Right cardiac atrium (tissue), 5 donors: ENCODE results near the gene LIN37. TPM values are rescaled to one million over a fixed set of nuclear protein-coding genes. Genes with fewer than 3 reads are reported as not detected.

Experiments
- ATAC-seq, 2 donors: fragments of 200-7000 bp; cut with Tn5 transposase; one replicate each; pipeline versions ENCODE4 v1.8.0 to v1.9.1; 2020; ENCODE audit warnings: moderate library complexity in 2 of 2, mild to moderate bottlenecking in 1 of 2
- DNase-seq, 3 donors: peaks; one replicate each; pipeline ENCODE4 v3.0.0-alpha.2; 2020
- H3K27ac ChIP-seq: one replicate; pipeline ENCODE4 v1.5.1; 2013; ENCODE audit warnings: mild to moderate bottlenecking, low read length, control low read depth, moderate library complexity
- H3K27me3 ChIP-seq: one replicate; pipeline ENCODE4 v1.6.1; 2013; ENCODE audit not compliant: control insufficient read depth, insufficient read depth
- H3K4me1 ChIP-seq: one replicate; pipeline ENCODE4 v1.6.1; 2013; ENCODE audit warnings: low read length; ENCODE audit not compliant: control insufficient read depth, insufficient read depth
- H3K4me3 ChIP-seq: one replicate; pipeline ENCODE4 v1.5.1; 2013; ENCODE audit warnings: low read length, control low read depth
- H3K9me3 ChIP-seq: one replicate; pipeline ENCODE4 v1.6.1; 2013; ENCODE audit warnings: low read length; ENCODE audit not compliant: control insufficient read depth
- WGBS: extraction: QIAGEN DNeasy Blood & Tissue Kit; methylation state at CpG from one replicate; pipeline ENCODE4 v1.1.7; 2013; 5-methylcytosine and 5-hydroxymethylcytosine counted together
- intact Hi-C, 4 donors: fragments of 100-400 bp; cut with DNase I; formaldehyde crosslinking; loops; one replicate each; pipeline versions ENCODE4 v1.11.0 to v1.14.0; 2022 to 2023
- polyA plus RNA-seq: library from polyadenylated mRNA; stranded (reverse); fragments of 200-250 nt; gene quantifications from one replicate; pipeline ENCODE4 v1.2.3, GENCODE V29; 2013
- total RNA-seq, 4 donors: library from RNA; stranded (reverse); fragmentation: NEBNext Ultra II Directional; extraction: Animal tissue kit (Norgen Biotek cat#: 25700); gene quantifications; one replicate each; pipeline ENCODE4 v1.2.1, GENCODE V29; 2021
- donor health status: healthy with polysubstance abuse.
- donor health status: DM: no; HTN: yes; CAD: no.
- donor health status: DM: no; HTN: no; CAD: no.
- donor health status: DM: no; HTN: yes; CAD: no; lungs with severe emphysema.
- donor health status: DM: yes; HTN: yes; CAD: no.

The LIN37 gene
- total and polyA plus RNA-seq, 5 donors: 8.2 to 17.9 (median 10.8) TPM

DNA sequence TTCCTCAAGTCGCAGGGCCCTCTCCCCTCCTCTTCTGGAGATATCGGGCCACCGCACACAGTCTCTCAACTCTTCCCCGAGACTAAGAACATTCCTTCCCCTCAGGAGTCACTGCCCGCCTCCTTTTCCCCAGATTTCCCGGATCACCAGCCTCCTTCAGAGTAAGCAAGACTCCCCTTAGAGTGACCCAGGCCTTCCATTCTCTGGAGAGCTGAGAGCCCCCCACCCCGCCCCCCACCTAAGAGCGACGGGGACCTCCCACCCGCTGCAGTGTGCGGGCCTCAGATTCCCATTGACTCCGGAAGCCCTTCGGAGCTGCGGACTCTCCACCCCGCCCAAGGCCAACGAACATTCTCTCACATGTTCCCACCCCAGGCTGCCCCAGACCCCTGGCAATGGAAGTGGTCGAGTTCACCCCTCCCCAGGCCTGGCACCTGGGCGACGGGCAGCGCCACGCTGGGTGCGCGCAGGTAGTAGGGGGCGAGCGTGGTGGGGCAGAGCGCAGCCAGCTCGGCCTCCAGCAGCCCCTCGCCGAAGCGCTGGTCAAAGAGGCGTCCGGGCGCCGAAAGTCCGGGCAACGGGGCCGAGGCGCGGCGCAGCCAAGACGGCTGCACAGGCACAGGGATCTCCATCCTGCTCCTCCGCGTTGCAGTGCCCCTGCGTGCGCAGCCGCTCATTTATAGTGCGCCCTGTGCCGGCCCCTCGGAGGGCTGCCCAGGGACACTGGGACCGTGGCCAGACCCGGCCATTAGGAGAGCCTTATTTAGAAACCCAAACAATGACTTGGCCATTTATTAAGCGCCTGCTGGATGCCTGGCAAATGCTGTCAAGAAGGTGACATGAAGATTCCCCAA lies 8.2 kb downstream of the LIN37 start, which contains the start of gene HSPB6:
Gene HSPB6 (minus strand): TSS at position 653 of the 854 bp plus-strand sequence. CDS start 21 bp downstream, at position 632.
- peaks cover 2% of the 10 kb centered on the region for H3K4me1 ChIP-seq
- intact Hi-C loops: loop anchor here in 1 of 4 donors (10.0 kb wide), 1 partner anchor 178 kb away; the partner anchor contains the start of gene LRFN3
- H3K27ac ChIP-seq: peak within 1 kb of the TSS; percentile 97
- WGBS: 4% methylated on average over 52 of the region's 52 CpGs
- ATAC-seq (peak; percentile 29 to 41), DNase-seq (peak; percentile 87 to 93 (median 93))
- peak within 1 kb of the TSS; percentile 54 for H3K4me3 ChIP-seq
- no peaks in the 10 kb centered on the region for H3K9me3 ChIP-seq
- H3K27me3 ChIP-seq: no peaks in the 10 kb centered on the region

DNA sequence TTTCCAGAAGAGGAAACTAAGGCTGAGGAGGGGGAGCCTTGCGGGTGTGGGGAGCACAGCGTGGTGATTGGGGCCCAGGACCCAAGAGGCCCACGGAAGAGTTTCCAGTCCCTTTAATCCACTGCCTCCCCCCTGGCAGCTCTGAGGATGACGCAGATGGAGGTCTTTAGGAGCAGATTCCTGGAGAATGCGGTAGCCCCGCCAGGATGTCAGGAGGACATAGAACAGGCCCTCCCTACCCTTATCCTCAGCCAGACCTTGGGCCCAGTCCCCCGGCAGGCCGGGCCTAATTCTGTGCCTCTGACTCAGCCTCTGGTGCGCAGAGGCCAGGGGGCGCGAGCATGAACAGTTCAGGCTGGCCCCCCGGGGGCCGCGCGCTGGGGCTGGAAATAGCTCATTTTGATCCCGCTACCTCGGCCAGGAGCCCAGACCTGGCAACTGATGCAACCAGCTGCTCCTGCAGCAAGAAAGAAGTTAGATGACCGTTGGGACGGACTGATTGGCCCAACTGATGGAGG lies 8.9 kb downstream of the LIN37 start:
- peak overlapping the region; percentile 47 for H3K4me3 ChIP-seq
- no peaks in the 10 kb centered on the region for H3K27me3 ChIP-seq
- peaks cover 2% of the 10 kb centered on the region for H3K4me1 ChIP-seq
- intact Hi-C loops: loop anchor here in 1 of 4 donors (10.0 kb wide), 1 partner anchor 178 kb away; the partner anchor contains the start of gene LRFN3
- 2% methylated on average over 19 of the region's 19 CpGs for WGBS
- H3K27ac ChIP-seq: peak overlapping the region; percentile 97
- H3K9me3 ChIP-seq: no peaks in the 10 kb centered on the region
- DNase-seq (peak; percentile 95 to 96 (median 95)), ATAC-seq (peak; percentile 59 to 68)

DNA sequence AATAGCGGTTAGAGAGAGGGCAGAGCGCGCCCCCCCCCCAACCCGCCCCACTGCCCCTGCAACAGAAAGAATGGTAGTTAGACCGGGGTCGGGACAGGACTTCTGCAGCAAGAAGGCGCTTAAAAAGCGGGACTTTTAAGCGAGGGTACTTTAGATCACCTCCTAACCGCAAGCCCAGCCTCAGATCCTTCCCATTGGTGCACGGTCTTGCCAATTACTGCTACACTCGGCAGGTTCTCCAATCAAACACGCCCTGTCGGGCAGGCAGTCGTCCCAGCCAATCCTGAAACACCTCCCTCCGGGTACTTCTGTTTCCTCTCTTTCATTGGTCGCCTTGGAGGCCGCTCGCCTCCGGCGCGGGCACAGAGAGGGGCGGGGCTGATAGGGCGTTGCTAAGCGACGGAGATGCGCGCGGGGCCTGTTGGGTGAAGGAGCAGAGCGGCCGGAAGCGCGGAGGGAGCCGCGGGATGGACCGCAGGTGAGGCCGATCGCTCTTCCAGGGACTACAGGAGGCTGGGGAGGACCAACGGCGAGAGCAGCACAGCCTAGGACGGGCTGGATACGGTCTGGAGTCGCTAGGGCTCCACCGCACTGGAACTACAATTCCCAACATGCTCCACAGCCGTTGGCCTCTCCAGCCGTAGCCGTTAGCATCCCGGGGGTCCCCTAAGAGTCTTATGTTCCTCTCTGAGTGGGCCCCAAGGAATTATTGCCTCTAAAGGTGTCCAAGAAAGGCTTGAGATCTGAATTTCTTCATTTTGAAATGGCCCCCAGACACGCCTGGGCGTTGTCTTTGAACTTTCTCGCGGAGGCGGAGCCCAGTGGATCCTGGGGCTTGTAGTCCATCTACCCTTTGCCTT lies 9.6 kb downstream of the LIN37 start, which contains the start of gene PROSER3:
Gene PROSER3 (plus strand): TSS at position 428 of the 860 bp plus-strand sequence. CDS start 40 bp downstream, at position 468.
- intact Hi-C loops: loop anchor here in 1 of 4 donors (10.0 kb wide), 1 partner anchor 177 kb away; the partner anchor contains the start of gene LRFN3
- ATAC-seq (peak; percentile 87 to 88), DNase-seq (peak; percentile 97 to 99 (median 99))
- peak within 1 kb of the TSS; percentile 60 for H3K4me3 ChIP-seq
- WGBS: under 1% methylated on average over 53 of the region's 53 CpGs
- H3K27me3 ChIP-seq: no peaks in the 10 kb centered on the region
- H3K9me3 ChIP-seq: no peaks in the 10 kb centered on the region
- peaks cover 2% of the 10 kb centered on the region for H3K4me1 ChIP-seq
- H3K27ac ChIP-seq: peak within 1 kb of the TSS; percentile 97

DNA sequence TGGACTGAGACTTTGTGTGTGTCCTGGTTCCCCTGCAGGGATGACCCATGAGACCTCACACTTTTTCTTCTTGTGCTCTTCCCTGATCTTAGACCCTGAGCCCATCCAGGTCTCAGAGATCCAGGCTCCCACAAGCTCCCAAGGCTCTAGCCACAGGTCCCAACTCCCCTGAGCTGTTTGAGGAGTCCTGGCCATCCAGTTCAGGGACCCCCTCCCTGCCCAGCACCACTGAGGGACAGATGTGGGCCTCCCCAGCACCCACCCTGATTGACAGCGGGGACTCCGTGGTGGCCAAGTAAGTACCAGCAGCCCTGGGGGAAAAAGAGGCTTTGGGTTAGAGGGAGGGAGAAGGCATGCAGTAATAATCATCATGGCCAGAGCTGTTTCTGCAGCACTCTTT lies 11.3 kb downstream of the LIN37 start:
- Histone ChIP-seq H3K27ac (no peak overlapping the region), H3K4me1 (peaks cover 2% of the 10 kb centered on the region), H3K4me3 (no peak overlapping the region), H3K9me3 (no peaks in the 10 kb centered on the region), H3K27me3 (no peaks in the 10 kb centered on the region)
- DNase-seq: peak in 1 of 3 donors; percentile 37
- 90% methylated on average over 2 of the region's 2 CpGs for WGBS
- ATAC-seq: no peak
- intact Hi-C loops: loop anchor here in 1 of 4 donors (10.0 kb wide), 1 partner anchor 175 kb away; the partner anchor contains the start of gene LRFN3

DNA sequence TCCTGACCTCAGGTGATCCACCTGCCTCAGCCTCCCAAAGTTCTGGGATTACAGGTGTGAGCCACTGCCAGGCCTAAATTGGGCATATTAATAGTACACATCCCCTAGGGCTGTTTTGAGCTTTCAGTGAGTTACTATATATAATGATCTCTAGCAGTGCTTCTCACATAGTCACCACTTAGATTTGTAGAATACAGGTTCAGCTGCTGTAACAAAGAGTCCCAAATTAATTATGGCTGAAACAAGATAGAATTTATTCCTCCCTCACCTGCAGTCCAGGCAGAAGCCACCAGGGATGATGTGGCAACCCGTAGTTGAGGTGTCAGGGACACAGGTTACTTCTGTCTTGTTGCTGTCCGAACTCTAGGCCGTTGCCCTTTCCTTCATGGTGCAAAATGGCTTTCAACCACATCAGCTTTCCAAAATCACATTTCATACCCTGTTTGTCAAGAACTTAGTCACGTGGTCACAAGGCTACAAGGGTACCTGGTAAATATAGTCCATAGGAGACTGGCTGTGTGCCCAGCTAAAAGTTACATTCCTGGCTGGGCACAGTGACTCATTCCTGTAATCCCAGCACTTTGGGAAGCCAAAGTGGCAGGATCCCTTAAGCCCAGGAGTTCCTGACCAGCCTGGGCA lies 12.5 kb downstream of the LIN37 start:
- Histone ChIP-seq H3K4me3 (no peak overlapping the region), H3K9me3 (no peaks in the 10 kb centered on the region), H3K27me3 (no peaks in the 10 kb centered on the region), H3K4me1 (no peaks in the 10 kb centered on the region), H3K27ac (no peak overlapping the region)
- ATAC-seq (no peak), DNase-seq (no peak)
- 92% methylated on average over 4 of the region's 4 CpGs for WGBS
- intact Hi-C loops: no loop called here

DNA sequence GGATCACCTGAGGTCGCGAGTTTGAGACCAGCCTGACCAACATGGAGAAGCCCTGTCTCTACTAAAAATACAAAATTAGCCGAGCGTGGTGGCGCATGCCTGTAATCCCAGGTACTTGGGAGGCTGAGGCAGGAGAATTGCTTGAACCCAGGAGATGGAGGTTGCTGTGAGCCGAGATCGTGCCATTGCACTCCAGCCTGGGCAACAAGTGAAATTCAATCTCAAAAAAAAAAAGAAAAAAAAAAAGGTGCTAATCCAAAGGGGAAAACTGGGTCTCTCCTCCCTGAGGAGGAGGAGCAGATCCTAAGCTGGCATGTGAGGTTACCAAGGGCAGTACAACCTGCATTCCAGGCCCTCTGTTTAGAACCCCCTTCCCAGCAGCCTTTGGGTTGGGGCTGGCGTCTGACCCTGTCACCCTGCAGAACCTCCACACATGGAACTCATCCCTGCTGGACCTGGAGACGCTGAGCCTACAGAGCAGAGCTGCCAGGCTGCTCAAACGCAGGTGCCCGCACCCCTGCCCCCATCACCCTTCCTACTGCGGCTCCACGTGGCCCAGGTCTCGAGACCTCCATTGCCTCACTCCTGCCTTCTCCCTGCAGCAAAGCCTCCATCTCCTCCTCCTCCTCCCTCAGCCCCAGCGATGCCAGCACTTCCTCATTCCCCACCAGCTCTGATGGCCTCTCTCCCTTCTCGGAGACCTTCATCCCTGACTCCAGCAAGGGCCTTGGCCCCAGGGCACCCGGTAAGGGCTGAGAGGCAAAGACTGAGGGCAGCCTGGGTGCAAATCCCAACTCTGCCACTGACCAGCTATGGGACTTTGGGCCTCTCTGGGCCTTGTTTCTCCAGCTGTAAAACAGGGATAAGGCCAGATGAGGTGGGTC lies 16.3 kb downstream of the LIN37 start:
- Histone ChIP-seq H3K27me3 (no peaks in the 10 kb centered on the region), H3K27ac (no peak overlapping the region), H3K4me1 (no peaks in the 10 kb centered on the region), H3K4me3 (no peak overlapping the region), H3K9me3 (no peaks in the 10 kb centered on the region)
- DNase-seq (peak in 1 of 3 donors; percentile 27), ATAC-seq (no peak)
- intact Hi-C loops: no loop called here
- 93% methylated on average over 17 of the region's 17 CpGs for WGBS

DNA sequence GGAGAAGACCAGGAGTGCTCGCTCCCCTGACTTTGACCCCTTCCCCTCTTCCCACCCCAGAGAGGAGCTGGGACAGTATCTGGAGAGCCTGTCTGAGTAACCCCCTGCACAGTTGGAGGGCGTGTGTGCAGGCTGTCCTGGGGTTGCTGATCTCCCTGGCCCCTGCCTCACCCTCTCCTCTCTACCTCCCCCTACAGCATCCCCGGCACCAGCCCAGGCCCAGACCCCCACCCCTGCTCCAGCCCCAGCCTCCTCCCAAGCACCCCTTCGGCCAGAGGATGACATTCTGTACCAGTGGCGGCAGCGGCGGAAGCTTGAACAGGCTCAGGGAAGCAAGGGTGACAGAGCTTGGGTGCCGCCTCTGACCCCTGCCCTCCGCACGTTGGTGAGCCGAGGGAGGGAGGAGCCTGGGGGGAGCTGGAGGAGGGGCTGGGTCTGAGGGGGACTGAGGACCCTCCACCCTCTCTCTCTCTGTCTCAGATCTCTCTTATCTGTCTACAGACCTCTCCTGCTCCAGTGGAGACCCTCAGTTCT lies 18.3 kb downstream of the LIN37 start:
- DNase-seq (peak in 1 of 3 donors; percentile 42), ATAC-seq (peak in 1 of 2 donors; percentile 10)
- no peak overlapping the region for H3K4me3 ChIP-seq
- H3K9me3 ChIP-seq: no peaks in the 10 kb centered on the region
- H3K4me1 ChIP-seq: no peaks in the 10 kb centered on the region
- WGBS: 83% methylated on average over 11 of the region's 11 CpGs
- intact Hi-C loops: no loop called here
- no peak overlapping the region for H3K27ac ChIP-seq
- H3K27me3 ChIP-seq: no peaks in the 10 kb centered on the region

DNA sequence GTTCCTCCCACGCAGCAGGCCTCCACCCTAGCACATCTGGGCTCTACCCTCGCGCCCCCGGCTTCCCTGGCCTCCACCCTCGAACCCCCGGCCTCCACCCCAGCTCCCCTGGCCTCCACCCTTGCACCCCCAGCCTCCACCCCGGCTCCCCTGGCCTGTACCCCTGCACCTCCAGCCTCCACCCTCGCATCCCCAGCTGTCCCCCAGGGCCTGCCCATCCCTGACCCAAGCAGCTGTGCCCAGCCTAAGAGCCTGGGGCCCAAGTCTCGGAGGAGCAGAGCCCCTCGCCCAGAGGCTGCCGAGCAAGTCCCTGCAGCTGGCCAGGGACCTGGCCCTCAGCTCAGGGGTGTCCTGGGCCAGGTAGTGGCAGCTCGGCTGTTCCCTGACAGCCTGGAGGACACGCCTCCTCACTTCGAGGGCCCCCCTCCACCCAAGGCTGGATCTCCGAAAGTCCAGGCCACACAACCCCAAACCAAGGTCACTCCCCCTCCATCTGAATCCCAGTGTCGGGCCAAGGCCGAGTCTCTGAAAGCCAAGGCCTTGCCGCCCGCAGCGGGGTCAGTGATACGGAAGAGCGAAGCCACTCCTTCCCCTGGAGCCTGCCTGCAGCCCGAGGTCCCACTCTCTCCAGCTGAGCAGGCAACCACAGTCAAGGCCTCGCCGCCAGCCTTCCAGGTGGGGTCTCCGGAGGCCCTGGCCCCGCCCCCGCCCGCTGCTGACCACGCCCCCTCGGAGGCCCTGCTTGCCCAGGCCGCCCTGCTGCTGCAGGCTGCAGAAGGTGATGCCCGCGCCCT lies 19.1 kb downstream of the LIN37 start:
- Histone ChIP-seq H3K4me3 (no peak overlapping the region), H3K27me3 (no peaks in the 10 kb centered on the region), H3K9me3 (no peaks in the 10 kb centered on the region), H3K4me1 (no peaks in the 10 kb centered on the region), H3K27ac (no peak overlapping the region)
- ATAC-seq (peak; percentile 31 to 42), DNase-seq (peak in 1 of 3 donors; percentile 60)
- 66% methylated on average over 34 of the region's 34 CpGs for WGBS
- intact Hi-C loops: no loop called here

DNA sequence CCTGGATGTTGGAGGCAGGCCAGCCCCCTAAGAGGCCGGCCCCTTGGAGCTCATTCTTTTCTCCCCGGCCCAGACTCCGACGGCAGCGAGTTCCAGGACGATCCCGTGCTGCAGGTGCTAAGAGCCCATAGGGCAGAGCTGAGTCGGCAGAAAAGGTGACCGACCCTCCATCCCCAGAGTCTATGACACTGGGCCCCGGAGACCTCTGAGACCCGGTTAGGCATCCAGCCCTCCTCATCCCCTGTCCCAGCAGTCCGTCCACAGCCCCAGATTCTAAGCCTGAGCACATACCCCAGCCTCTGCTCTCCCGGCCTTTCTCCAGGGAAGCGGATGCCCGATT lies 19.7 kb downstream of the LIN37 start:
- 64% methylated on average over 15 of the region's 15 CpGs for WGBS
- no peaks in the 10 kb centered on the region for H3K9me3 ChIP-seq
- no peak for ATAC-seq
- no peak overlapping the region for H3K27ac ChIP-seq
- no peaks in the 10 kb centered on the region for H3K27me3 ChIP-seq
- intact Hi-C loops: no loop called here
- no peak overlapping the region for H3K4me3 ChIP-seq
- no peaks in the 10 kb centered on the region for H3K4me1 ChIP-seq
- no peak for DNase-seq
